Measurements from ENCODE around the gene NBAS.

NBAS gene

DNA sequence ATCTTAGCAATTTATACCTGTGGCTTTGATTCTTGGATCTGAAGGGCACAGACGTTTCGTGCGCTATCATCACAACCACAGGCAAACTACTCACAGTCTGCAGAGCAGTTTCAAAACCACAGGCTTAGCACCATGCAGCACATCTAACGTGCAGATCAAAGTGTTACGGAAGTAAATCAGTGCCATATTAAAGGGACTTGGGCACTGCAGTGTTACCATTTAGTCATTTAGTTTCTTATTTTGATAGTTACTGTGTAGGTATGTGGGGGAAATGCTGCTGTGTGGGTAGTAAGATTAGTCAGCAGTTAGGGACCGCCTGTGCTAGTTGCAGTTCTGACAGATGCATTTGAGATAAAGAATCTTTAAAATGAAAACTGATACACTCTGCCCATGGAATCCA lies 384.0 kb downstream of the NBAS start:
- Histone ChIP-seq H3K27ac (no peak overlapping the region), H3K9me3 (no peaks in the 10 kb centered on the region), H3K27me3 (no peaks in the 10 kb centered on the region), H3K4me3 (no peak overlapping the region), H3K4me1 (no peaks in the 10 kb centered on the region), H3K36me3 (peaks cover 16 to 37% (median 33%) of the 10 kb centered on the region in 3 donors)
- intact Hi-C loops (cut with DNase I; ENCODE audit: low total_unique reads), result no loop called here
- TF ChIP-seq, protein P1, sequence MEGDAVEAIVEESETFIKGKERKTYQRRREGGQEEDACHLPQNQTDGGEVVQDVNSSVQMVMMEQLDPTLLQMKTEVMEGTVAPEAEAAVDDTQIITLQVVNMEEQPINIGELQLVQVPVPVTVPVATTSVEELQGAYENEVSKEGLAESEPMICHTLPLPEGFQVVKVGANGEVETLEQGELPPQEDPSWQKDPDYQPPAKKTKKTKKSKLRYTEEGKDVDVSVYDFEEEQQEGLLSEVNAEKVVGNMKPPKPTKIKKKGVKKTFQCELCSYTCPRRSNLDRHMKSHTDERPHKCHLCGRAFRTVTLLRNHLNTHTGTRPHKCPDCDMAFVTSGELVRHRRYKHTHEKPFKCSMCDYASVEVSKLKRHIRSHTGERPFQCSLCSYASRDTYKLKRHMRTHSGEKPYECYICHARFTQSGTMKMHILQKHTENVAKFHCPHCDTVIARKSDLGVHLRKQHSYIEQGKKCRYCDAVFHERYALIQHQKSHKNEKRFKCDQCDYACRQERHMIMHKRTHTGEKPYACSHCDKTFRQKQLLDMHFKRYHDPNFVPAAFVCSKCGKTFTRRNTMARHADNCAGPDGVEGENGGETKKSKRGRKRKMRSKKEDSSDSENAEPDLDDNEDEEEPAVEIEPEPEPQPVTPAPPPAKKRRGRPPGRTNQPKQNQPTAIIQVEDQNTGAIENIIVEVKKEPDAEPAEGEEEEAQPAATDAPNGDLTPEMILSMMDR (IDR thresholded peaks at IDR 0.05), result no peak
- DNase-seq, result no peak

DNA sequence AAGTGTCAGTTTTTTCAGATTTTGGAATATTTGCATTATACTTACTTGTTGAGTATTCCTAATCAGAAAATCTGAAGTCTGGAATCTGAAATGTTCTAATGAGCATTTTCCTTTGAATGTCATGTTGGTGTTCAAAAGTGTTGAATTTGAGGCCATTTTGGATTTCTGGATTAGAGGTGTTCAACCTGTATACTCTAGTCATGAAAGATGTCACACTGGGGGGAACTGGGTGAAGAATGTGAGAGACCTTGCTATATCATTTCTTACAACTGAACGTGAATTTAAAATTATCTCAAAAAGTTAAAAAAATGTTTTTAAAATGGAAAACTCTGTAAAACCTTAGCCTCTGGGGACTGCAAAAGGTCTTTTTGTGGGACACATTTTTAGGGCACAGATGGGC lies 384.5 kb downstream of the NBAS start:
- Histone ChIP-seq H3K27me3 (no peaks in the 10 kb centered on the region), H3K4me1 (no peaks in the 10 kb centered on the region), H3K36me3 (peaks cover 16 to 32% (median 29%) of the 10 kb centered on the region in 3 donors), H3K27ac (no peak overlapping the region), H3K4me3 (no peak overlapping the region), H3K9me3 (no peaks in the 10 kb centered on the region)
- TF ChIP-seq, protein P1 (IDR thresholded peaks at IDR 0.05), result no peak
- DNase-seq, result no peak
- intact Hi-C loops (cut with DNase I; ENCODE audit: low total_unique reads), result no loop called here

DNA sequence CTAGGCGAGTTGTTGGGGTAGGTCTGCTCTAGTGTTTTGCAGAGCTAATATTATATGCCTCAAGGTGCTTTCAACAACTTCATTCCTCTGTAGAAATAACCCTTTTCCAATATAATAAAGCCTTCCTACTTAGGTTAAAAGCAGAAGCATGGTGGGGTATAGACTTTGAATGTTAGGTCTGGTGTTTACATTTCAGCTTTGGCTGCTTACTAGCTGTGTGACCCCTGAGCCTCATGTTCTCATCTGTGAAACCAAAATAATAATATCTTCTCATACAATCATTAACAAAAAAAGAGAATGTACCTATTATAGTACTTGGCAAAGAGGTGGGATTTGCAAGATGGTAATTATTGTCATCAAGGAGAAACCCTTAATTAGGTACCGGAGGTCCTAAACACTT lies 386.6 kb downstream of the NBAS start:
- DNase-seq, result no peak
- Histone ChIP-seq H3K9me3 (no peaks in the 10 kb centered on the region), H3K4me3 (no peak overlapping the region), H3K36me3 (peaks cover 16 to 30% (median 29%) of the 10 kb centered on the region in 3 donors), H3K27me3 (no peaks in the 10 kb centered on the region), H3K4me1 (peaks cover 0 to 10% (median 4%) of the 10 kb centered on the region in 4 donors), H3K27ac (no peak overlapping the region)
- intact Hi-C loops (cut with DNase I; ENCODE audit: low total_unique reads), result no loop called here
- TF ChIP-seq, protein P1 (IDR thresholded peaks at IDR 0.05), result no peak

DNA sequence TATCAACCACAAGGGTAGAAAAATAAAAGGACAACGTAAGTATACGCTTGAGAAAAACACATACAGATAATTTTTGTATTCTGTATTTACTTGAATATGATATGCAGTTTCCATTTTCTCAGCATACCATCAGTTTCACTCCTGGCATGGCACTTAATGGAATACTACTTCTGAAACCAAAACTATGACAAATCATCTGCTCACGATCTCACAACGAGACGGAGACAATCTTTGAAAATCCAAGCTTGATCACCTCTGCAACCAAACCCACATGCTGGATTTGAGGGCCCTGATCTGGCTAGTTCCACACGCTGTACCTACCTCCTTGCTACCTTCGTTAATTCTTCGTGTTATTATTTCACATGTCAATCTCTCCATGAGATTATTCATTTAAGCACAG lies 387.6 kb downstream of the NBAS start:
- Histone ChIP-seq H3K9me3 (no peaks in the 10 kb centered on the region), H3K36me3 (peaks cover 16 to 21% (median 20%) of the 10 kb centered on the region in 3 donors), H3K4me1 (peaks cover 0 to 11% (median 5%) of the 10 kb centered on the region in 4 donors), H3K4me3 (no peak overlapping the region), H3K27ac (no peak overlapping the region), H3K27me3 (no peaks in the 10 kb centered on the region)
- TF ChIP-seq, protein P1 (IDR thresholded peaks at IDR 0.05), result no peak
- no peak for DNase-seq
- intact Hi-C loops (cut with DNase I; ENCODE audit: low total_unique reads), result no loop called here

DNA sequence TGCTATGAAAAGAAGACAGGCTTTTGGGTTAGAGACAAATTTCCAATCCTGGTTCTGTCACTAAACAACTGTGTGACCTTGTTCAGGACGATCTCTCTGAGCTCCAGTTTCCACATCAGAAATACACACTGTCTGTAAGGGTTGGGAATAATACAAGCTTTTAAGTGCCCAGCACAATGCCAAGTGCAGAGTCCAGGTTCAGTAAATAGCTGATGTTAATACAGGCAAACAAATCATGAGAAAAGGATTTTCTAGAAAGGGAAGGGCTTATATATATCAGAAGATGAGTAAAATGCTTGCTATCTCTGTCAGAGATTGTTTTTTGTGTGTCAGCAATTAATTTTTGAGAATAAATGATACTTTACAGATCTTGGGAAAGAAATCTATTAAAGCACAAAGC lies 388.3 kb downstream of the NBAS start:
- Histone ChIP-seq H3K9me3 (no peaks in the 10 kb centered on the region), H3K4me1 (peaks cover 0 to 11% (median 5%) of the 10 kb centered on the region in 4 donors), H3K27ac (no peak overlapping the region), H3K36me3 (peaks cover 15 to 16% (median 15%) of the 10 kb centered on the region in 3 donors), H3K4me3 (no peak overlapping the region), H3K27me3 (no peaks in the 10 kb centered on the region)
- intact Hi-C loops (cut with DNase I; ENCODE audit: low total_unique reads), result no loop called here
- no peak for DNase-seq
- TF ChIP-seq, protein P1 (IDR thresholded peaks at IDR 0.05), result no peak

Measured in tibial artery (tissue), 4 donors.